ENCODE results near the gene OSBPL10.
"Not testable (repeated sequence)": the region's sequence is repeated elsewhere in the genome, so short reads cannot be mapped to it uniquely, and the experiment has no call there.

OSBPL10 gene

DNA sequence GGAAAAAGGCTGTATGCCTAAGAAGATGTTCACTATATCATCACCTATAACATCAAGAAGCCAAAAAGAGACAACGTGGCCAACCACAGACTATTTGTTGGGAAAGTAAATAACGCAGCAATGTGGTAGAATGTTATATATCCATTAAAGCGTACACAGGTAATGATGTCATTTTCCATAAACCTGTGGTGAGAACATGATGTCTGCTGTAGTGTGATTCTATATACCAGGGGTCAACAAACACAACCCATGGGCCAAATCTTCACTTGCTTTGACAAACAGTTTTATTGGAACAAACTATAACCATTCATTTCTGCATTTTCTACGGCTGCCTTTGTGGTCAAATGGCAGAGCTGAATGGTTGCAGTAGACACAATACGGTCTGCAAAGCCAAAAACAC, 287.7 kb downstream of the OSBPL10 start:
- no peak for DNase-seq
- no peak overlapping the region for H3K4me3 ChIP-seq (ENCODE audit: low read depth, low read length)
- H3K36me3 ChIP-seq, result no peaks in the 10 kb centered on the region
- no peaks in the 10 kb centered on the region for H3K27me3 ChIP-seq
- no peaks in the 10 kb centered on the region for H3K4me1 ChIP-seq
- H3K9me3 ChIP-seq, result no peaks in the 10 kb centered on the region
- TF ChIP-seq, protein P1, sequence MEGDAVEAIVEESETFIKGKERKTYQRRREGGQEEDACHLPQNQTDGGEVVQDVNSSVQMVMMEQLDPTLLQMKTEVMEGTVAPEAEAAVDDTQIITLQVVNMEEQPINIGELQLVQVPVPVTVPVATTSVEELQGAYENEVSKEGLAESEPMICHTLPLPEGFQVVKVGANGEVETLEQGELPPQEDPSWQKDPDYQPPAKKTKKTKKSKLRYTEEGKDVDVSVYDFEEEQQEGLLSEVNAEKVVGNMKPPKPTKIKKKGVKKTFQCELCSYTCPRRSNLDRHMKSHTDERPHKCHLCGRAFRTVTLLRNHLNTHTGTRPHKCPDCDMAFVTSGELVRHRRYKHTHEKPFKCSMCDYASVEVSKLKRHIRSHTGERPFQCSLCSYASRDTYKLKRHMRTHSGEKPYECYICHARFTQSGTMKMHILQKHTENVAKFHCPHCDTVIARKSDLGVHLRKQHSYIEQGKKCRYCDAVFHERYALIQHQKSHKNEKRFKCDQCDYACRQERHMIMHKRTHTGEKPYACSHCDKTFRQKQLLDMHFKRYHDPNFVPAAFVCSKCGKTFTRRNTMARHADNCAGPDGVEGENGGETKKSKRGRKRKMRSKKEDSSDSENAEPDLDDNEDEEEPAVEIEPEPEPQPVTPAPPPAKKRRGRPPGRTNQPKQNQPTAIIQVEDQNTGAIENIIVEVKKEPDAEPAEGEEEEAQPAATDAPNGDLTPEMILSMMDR (IDR thresholded peaks at IDR 0.05; ENCODE audit: low read depth, low read length), result no peak

DNA sequence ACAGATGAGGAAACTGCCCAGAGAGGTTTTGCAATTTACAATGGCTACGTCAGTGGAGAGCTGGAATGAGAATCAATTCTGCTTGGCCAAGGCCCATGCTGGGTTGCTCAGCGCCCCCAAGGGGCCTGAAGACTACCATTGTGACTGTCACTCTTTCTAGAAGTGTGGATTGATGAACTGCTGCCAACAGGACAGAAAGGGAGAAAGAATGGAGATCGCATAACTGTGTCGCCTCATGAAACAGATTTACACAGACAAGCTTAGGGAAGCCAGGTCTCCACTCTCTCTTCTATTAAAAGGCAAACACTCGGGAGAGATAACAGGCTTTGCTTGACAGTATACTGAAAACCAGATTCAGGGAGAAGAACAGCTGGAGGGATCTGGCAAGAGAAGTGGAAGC, 288.3 kb downstream of the OSBPL10 start:
- H3K4me1 ChIP-seq, result no peaks in the 10 kb centered on the region
- H3K9me3 ChIP-seq, result no peaks in the 10 kb centered on the region
- TF ChIP-seq, protein P1 (IDR thresholded peaks at IDR 0.05; ENCODE audit: low read depth, low read length), result no peak
- H3K27me3 ChIP-seq, result no peaks in the 10 kb centered on the region
- H3K4me3 ChIP-seq (ENCODE audit: low read depth, low read length), result no peak overlapping the region
- H3K36me3 ChIP-seq, result no peaks in the 10 kb centered on the region
- DNase-seq, result no peak

DNA sequence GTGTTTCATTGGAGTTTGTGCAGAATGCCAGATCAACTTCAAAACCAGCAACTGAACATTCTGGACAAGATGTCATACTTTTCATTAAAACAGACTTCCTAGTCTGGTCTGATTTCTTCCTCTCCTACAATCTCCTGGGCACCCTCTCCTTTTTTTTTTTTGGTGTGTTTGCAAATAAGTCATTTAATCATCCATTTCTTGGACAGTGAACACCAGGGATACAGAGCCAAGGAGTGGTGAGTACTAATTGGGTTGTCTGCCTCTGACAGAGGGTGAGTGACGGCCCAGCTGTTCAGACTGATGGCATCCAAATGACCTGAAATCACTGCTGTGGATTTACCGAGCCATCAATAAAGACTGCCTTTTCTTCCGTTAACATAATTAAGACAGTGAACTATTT, 290.3 kb downstream of the OSBPL10 start:
- no peak for DNase-seq
- H3K27me3 ChIP-seq, result no peaks in the 10 kb centered on the region
- H3K4me1 ChIP-seq, result no peaks in the 10 kb centered on the region
- no peaks in the 10 kb centered on the region for H3K9me3 ChIP-seq
- no peaks in the 10 kb centered on the region for H3K36me3 ChIP-seq
- TF ChIP-seq, protein P1 (IDR thresholded peaks at IDR 0.05; ENCODE audit: low read depth, low read length), result no peak
- no peak overlapping the region for H3K4me3 ChIP-seq (ENCODE audit: low read depth, low read length)

DNA sequence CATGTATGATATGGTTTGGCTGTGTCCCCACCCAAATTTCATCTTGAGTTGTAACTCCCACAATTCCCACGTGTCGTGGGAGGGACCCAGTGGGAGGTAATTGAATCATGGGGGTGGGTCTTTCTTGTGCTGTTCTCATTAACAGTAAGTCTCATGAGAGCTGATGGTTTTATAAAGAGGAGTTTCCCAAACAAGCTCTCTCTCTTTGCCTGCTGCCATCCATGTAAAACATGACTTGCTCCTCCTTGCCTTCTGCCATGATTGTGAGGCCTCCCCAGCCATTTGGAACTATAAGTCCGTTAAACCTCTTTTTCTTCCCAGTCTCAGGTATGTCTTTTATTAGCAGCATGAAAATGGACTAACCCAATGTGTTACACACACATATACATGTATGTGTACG, 291.5 kb downstream of the OSBPL10 start:
- not testable (repeated sequence) for H3K27me3 ChIP-seq; DNase-seq; H3K4me3 ChIP-seq (ENCODE audit: low read depth, low read length); H3K9me3 ChIP-seq; H3K36me3 ChIP-seq; H3K4me1 ChIP-seq

DNA sequence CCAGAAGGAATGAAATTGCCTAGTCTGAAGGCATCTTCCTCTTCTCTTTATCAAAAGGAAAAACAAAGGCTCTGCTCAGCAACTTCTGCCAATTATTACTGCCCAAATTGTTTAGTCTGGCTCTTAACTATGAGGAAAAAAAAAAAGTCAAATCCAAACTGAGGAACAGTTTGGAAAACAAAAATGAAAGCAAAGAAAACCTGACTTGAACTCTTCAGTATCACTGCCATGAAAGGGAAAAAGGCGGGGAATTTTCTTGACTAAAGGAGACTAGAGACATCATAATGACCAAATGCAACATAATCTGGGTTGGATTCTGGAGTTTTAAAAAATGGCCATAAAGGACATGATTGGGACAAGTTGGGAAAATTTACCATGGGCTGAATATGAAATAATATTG, 292.1 kb downstream of the OSBPL10 start:
- Histone ChIP-seq H3K4me1 (no peaks in the 10 kb centered on the region), H3K27me3 (no peaks in the 10 kb centered on the region), H3K9me3 (no peaks in the 10 kb centered on the region), H3K4me3 (ENCODE audit: low read depth, low read length) (no peak overlapping the region), H3K36me3 (no peaks in the 10 kb centered on the region)
- DNase-seq, result no peak
- TF ChIP-seq, protein P1 (IDR thresholded peaks at IDR 0.05; ENCODE audit: low read depth, low read length), result no peak

DNA sequence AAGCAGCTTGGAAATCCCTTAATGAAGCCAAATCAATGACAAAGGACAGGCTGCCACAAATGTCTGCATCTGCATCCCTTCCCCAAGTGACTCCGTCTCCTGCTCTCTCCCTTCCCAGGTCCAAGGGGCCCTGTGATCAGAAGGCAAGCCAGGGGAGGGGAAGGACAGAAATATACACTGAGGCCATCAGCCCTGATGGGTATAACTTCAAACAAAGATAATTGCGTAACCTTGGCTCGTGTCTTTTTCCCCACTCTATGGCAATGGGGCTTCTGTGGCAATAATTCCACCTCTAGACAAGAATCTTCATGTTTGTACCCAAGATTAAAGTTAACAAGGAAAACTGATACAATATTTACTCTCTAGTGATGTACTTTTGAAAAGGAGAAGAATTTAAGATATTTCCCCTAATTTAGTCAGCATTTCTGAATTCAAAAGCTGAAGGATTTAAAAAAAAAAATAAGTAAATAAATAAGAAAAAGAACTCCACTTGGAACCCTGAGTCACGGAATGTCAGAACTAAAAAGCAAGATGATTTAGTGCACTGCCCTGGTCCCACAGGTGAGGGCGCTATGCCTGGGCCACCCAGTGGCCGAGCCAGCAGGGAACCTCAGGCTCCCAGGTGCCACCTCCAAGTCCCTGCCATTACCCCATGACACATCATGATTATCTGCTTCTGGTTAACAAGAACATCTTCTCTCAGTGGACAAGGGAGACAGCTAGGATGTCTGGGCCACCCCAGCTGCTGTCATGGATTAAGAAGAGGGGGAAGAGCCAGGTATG, 293.9 kb downstream of the OSBPL10 start:
- H3K4me3 ChIP-seq (ENCODE audit: low read depth, low read length), result no peak overlapping the region
- H3K36me3 ChIP-seq, result no peaks in the 10 kb centered on the region
- no peak for DNase-seq
- H3K27me3 ChIP-seq, result no peaks in the 10 kb centered on the region
- no peaks in the 10 kb centered on the region for H3K9me3 ChIP-seq
- TF ChIP-seq, protein P1 (IDR thresholded peaks at IDR 0.05; ENCODE audit: low read depth, low read length), result no peak
- H3K4me1 ChIP-seq, result no peaks in the 10 kb centered on the region

All from BE2C (cell line).